RCC 7860 (cell line): ENCODE data around the gene MLN.
"Not testable (repeated sequence)": the region's sequence is repeated elsewhere in the genome, so short reads cannot be mapped to it uniquely, and the experiment has no call there.

Experiments used
- DNase-seq: peaks from one replicate; pipeline ENCODE4 v3.0.0-alpha.2; 2015; ENCODE audit warnings: low spot score
- FAIRE-seq: peaks from 2 replicates; lab custom pipeline; 2012; peaks lifted over from hg19 to GRCh38; lab: Jason Lieb, UNC

MLN gene

DNA sequence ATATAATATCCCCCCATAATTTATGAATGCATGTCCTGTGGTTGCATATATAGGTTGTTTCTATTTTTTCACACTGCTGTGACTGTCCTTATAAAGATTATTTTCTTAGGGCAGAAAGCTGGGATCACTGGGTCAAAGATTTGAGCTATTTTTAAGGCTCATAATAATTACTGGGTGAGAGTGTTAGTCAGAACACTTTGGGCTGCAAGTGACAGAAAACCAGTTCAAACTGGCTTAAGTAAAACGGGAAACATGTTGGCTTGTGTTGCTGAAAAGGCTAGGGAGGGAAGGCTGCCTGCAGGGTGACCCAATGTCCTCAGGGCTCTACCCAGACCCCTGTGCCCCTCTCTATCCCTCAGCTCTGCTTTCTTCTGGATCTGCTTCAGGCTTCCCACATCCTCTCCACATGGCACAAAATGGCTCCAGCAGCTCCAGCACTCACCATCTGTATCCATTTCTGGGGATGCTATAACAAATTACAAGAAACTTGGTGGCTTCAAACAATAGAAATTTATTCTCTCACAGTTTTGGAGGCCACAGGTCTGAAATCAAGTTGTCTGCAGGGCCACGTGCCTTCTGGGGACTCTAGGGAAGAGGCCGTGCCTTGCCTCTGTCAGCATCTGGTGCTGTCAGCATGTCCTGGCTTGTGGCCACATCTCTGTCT, 33.1 kb upstream of the MLN start:
- DNase-seq = no peak
- FAIRE-seq = no peak

DNA sequence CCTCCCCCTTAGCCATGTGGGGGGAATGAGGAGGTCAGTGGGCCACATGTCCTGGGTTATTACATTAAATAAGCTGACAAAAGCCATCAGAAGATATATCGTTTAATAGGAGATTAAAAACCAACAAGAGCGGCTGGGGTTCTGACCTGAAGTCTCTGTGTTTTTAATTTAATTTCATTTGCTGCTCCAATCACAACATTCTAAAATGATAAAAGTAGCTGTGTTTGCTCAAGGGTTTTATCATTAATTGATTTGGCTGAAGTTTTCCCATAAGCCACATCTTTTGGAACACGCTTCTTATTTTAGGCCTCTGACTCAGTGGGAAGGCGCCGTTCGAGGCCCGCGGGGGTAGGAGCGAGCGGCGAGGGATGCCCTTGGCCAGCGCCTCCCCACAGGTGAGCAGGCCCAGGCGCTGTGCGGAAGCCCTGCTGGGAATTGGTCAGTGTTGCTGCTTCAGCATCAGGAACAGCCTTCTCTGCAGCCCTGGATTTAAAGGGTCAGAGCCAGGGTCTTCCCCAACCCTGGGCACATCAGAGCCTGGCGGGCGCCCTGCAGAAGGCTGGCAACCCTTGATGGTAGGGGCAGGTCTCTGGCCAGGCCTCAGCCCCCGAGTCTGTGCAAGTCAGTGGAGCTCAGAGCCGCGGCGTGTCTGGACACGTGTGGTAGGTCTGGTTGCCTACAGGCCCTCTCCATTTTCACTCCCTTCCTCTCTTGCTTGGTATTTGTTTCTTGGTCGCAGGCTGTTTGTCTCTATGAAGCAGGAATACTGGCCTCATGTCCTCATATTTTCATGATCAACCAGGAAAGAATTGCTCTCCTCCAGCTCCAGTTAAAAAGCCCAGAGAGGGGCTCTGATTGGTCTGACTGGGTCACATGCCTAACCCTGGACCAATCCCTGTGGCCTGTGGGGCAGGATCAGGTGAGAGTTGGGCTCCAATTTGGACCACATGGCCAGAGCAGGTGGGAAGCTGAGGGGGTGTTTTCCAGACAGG, 30.9 kb upstream of the MLN start:
- no peak for FAIRE-seq
- no peak for DNase-seq

DNA sequence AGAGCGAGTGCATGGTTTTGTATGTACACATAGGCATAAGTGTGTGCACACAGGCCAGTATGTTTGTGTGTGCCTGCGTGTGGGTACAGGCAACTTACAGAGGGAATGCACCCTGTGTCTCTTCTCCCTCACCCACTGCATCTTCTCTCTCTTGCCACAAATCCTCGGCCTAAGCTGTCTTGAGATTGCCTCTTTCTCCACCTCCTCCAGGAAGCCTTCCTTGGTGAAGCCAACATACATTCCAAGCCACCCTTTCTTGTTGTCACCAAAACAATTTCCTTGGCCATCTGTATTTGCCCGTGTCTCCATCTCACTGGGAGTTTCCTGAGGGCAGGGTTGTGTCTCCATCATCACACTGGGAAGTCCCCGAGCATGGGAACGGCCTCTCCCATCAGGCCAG, 29.8 kb upstream of the MLN start:
- no peak for FAIRE-seq

DNA sequence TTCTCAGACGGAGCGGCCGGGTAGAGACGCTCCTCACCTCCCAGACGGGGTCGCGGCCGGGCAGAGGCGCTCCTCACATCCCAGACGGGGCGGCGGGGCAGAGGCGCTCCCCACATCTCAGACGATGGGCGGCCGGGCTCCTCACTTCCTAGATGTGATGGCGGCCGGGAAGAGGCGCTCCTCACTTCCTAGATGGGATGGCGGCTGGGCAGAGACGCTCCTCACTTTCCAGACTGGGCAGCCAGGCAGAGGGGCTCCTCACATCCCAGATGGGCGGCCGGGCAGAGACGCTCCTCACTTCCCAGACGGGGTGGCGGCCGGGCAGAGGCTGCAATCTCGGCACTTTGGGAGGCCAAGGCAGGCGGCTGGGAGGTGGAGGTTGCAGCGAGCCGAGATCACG, 29.0 kb upstream of the MLN start:
- FAIRE-seq = not testable (repeated sequence)

More for the DNA sequence above, 29.8 kb upstream of the MLN start:
- DNase-seq = no peak

DNA sequence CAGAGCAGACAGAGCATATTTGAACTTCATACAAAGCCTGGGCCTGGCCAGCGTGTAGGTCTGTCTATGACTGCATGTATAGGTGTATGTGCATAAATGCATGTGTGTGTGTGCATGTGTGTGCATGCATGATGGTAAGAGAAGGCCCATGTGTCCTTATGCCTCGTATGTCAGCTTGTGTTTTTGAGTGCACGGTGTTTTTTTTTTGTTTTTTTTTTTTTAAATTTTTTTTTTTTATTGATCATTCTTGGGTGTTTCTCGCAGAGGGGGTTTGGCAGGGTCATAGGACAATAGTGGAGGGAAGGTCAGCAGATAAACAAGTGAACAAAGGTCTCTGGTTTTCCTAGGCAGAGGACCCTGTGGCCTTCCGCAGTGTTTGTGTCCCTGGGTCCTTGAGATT, 27.9 kb upstream of the MLN start:
- not testable (repeated sequence) for DNase-seq, FAIRE-seq

More for the DNA sequence above, 29.0 kb upstream of the MLN start:
- DNase-seq = not testable (repeated sequence)

DNA sequence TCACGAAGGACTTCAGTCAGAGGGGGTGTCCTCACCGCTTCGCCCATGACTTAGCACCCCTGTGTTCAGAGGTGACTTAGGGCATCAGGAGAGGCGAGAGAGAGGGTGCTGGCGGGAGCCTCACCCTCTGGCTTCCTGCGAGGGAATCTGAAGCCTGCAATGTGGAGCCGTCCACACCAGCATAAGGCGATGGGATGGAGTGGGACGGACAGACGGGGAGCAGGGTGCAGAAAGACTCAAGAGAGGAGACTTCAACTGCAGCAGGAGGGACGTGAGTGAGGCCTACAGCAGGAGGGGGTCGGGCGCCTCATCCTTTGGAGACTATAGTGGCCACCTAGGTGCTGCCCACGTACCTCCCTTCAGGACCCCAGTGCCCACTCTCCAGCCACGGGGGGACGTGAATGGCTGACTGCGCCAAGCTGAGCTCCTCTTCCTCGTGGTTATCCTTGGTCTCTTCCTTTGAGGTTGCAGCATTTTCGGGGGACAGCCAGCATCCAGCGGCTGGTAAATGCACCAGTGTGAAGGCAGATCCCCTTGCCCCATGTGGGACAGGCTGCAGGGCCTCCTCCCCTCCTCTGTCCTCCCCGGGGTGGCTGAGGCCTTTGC, 26.9 kb upstream of the MLN start:
- DNase-seq (no peak), FAIRE-seq (no peak)

DNA sequence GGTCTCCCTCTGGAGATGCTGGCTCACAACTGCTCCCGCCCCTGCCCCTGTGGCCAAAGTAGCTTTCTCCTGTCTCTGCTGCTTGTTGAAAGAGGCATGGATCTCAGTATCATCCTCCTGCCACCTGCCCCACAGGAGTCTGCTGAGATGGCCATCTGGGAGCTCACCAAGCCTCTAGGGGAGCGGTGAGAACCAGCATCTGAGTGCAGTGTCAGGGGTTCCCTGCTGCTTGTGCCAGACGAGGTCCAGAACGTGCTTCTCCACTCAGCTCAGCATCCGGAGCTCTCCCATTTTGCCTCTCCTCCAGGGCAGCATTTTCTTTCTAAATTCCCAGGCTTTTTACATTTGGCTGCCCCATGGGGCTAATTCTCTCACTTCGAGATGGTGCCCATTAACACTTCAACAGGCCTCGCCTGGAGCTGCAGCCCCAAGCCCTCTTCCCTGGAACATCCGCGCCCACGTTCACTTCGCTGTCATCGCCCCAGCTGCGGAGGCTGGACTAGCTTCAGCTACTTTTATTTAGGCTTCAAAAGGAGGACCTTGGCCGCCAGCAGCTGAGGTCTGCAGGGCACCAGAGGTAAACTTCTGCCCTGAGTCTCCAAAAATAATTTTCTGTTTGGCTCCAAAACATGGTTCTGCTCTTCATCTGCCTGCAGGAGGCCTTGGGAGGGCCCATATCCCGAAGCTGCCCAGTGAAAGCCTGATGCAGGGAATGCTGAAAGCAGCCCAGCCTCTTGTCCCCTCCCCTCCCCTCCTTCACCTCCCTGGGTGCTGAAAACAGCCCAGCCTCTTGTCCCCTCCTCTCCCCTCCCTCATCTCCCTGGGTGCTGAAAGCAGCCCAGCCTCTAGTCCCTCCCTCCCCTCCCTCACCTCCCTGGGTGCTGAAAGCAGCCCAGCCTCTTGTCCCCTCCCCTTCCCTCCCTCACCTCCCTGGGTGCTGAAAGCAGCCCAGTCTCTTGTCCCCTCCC, 25.2 kb upstream of the MLN start:
- DNase-seq (no peak), FAIRE-seq (no peak)

DNA sequence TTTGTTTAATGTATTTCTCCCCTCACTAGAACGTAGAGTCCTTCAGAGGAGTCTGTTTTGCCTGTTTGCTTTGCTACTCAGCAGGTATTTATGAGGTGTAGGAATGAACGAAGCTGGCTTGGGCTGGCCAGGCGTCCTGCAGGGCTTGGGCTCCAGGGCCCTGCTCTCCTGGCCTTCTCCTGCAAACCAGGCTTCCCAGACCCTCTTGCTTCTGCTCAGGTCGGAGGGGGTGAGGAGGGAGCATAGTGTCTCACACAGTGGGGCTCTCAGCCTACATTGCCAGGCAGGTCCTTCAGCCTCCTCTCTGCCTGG, 24.6 kb upstream of the MLN start:
- FAIRE-seq (no peak), DNase-seq (no peak)

DNA sequence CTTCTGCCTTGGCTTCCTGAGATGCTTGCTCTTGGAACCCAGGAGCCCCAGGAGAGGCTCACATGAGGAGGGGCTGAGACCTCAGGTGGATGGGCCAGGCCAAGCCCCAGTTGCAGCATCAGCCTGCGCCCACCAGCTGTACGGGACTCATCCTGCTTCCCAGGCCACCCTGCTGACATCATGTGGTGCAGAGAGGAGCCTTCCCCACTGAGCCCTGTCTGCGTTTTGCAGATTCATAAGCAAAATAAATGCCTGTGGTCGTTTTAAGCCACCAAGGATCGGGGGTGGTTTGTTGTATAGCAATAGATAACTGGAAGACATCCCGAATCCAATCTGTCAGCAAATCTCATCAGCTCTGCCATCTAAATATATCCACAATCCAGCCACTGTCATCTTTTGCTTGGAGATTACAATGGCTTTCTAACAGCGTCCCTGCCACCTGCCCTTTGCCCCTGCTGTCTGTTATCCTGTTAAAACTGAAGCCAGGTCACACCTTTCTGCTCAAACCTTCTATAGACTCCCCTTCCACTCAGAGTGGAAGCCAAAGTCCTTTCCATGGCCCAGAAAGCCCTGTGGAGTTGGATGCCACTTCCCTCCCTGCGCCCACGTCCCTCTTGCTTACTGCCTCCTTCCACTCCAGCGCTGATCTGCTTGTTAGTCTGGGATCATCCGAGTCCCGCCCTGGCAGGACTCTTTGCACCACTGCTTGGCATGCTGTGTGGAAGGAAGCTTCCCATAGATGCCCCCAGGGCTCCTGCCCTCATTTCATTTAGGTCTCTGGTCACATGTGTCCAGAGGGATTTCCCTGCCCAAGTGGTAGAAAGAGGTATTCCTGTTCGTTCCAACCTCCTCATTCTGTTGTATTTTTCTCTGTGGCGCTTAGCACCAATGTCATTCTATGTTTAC, 24.0 kb upstream of the MLN start:
- FAIRE-seq (no peak), DNase-seq (no peak)

DNA sequence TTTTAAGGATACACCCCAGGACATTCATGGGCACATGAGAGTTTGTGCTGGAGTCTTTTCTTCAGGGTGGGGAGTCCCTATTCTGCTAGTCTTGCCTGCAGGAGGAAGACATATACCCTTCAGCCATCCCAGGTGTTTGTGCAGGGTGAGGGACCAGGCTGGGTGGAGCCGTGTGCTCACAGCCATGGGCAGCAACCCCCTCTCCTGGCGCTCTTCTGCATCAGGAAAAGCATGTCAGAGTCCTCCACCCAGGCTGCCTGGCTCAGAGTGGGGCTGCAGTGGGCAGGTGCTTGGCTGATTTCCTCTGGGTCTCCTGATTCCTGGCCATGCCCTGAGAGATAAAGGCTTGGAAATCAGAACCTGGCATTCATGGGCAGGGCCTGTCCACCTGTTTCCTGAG, 22.7 kb upstream of the MLN start:
- DNase-seq (no peak), FAIRE-seq (no peak)

DNA sequence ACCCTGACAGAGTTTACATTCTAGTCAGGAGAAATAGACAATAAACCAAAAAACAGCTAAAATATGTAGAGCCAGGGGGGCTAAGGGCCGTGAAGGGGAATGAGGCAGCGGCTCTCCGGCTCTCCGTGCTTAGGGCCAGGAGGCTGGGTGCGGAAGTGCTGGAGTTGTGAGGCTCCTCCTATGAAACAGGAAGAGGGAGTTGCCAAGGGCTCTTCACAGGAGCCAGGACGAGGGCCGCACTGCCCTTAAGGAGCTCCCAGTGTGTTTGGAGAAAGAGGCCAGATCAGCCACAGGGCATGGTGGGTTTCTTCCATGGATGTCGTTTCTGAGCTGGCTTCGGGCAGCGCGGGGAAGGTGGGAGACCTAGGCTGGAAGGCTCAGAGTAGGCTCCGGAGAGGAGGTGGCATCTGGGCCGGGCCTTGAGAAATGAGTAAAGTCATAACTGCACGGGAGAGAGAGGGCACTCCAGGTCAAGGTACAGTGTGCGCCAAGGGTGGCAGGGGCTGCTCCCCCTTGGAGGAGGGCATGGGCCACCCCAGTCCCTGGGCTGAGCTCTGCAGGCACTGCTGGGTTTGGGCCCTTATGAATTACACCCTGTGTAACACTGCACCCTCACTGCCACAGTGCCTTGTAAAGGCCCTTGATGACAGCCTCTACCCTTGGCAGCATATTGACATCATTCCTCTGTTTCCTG, 20.8 kb upstream of the MLN start:
- DNase-seq (no peak), FAIRE-seq (no peak)

DNA sequence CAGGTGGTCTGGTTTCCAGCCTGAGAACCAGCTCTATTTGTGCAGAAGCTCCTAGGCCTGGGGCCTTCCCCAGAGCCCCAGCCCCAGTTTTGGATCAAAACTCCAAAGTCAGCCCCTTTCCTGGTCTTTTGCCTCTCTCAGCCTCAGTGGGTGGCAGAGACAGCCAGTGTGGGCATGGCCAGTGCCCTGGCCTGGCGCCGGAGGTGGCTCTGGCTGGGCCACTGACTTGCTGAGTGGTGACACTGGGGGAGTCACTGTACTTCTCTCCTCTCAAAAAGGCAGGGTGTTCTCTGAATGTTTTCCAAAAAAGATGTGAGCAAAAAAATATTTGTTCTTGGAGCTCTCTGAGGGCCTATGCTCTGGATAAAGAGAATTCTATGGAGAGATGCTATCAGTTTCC, 20.0 kb upstream of the MLN start:
- FAIRE-seq = no peak
- no peak for DNase-seq

DNA sequence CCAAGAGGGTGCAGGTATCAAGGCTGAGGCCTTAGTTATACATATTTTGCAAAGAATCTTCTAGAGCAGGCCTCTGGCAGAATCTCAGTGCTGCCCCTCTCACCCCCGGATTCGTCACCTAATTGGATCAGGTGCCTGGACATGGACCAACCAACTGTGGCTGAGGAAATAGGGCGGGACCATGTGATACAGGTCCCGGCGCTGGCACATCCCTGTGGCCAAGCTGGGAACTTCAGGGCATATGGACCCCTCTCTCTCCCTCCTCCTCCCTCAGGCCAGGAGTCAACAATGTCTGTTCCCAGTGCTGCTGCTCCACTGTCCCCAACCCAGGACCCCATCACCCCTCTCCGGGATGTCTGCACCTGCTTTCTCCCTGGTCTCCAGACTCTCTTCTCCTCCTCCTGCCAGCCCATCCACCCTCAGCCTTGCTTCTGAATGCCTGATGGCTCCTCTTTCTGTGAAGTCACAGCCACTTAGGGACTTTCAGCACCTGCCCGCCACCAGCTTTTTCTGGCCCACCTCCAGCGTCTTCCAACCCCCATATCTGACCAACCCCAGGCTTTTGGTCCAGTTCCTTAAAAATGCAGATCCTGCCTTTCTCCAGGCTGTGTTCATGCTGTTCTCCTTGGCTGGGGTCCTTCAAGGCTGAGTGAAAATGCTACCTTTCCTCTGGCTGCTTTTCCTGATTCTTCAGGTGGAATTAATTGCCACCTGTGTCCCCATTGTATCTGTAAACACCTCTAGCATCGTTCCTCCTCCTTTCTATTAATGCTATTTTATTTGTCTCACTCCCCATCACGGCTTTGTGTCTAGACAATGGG, 19.0 kb upstream of the MLN start:
- FAIRE-seq = no peak
- peak; percentile 6 for DNase-seq

DNA sequence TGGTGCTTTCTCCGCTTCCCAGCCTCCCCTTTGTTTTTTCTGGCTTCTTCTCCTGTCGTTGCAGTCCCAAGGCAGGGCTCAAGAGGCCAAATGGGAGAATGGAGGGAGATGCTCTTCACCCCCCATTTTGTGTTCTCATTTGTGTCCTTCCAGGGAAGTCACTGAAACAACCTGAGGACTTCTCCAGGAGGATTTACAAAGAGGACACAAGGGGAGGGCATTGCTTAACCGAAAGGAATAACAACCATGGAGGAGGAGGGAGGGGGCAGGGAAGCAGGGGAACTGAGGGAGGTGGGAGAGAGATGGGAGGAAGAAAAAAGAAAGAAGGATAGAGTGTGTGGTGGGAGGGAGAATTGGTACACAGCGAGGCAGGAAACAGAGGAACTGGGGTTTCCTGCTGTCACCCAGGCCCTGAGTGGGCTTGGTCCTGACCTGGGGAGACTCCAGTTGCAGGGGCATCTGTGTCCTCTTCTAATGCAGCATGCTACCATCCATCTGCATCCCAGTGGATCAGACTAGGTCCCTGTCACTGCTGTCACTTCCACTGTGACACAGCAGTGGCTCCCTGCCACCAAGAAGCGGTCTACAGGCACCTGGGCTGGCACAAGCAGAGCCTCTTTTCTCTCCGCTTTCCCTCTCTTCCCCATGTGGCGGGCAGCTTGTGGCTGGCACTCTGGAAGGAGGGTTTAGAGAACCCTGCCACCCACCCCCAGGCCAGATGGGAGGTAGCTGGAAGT, 17.1 kb upstream of the MLN start:
- FAIRE-seq = no peak

DNA sequence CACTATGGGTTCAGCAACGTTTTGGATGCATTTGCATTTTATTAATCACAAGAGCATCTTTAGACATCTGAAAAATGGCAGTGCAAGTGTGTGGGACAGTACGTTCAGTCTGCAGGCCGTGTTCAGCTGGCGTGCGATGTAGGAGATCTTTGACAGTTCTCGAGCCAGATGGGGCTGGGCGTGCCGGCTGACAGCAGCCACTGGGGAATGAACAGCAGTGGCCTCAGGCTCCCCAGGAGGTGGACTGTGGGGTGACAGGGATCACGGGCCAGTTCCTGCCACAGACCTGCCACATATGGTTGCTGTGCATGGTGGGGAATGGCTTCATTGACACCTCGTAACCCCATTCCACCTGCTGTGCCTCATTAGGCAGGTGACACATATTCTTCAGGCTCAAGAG, 16.4 kb upstream of the MLN start:
- no peak for DNase-seq
- no peak for FAIRE-seq

More for the DNA sequence above, 17.1 kb upstream of the MLN start:
- DNase-seq = no peak

DNA sequence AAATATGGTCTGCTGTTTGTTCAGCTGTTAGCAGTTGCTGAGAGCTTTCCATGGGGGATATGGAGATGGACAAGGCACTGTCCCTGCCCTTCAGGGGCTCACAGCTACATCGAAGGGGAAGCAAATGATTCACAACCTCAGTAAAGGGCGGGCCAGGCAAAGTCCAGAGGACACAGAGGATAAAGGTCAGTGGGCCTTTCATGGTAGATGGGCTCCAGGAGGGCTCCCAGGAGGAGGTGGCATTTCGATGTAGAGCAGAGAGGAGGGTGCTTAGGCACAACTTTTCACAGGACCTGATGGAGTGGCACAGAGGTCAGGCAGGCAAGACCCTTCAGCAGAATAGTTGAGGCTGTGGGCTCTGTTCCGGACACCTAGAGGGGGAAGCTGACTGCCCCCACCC, 15.2 kb upstream of the MLN start:
- no peak for FAIRE-seq

DNA sequence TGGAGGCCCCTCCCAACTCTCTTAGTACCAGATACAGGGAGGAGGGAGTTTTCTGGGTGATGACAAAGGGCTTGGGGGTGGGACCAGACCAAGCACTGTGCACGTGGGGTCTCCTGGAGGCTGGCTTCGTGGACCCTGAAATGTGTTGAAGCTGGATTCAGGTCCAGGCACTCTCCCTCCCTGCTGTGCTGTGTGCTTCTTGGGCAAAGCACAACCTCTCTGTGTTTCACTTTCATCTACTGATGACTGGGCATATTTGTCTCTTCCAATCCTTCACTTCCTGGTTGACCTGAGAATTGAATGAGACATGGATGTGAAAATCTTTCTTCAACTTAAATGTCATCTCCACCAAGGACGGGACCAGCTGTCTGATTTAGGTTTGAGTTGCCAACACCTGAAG, 14.5 kb upstream of the MLN start:
- FAIRE-seq = no peak
- no peak for DNase-seq

More for the DNA sequence above, 15.2 kb upstream of the MLN start:
- DNase-seq = no peak

DNA sequence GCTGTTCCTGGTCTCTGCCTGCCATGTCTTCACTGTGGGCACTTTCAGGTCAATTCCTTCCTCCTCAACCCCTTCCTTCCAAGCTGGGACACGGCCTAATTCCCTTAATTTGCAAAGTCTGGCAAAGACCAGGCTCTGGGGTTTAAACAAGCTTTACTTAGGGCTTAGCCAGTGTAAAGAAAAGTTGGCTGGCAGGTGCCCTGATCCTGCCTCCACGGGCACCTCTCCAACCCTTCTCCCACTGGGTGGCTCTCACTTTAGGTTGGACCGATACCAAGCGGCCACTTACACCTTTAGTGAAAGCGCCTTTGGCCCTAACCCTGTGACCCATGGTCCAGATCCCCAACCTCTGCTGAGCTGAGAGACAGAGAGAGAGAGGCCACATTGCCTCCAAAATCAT, 13.7 kb upstream of the MLN start:
- no peak for DNase-seq
- no peak for FAIRE-seq
